Peyer's patch (tissue), 4 donors: ENCODE results near the gene CYP4F12. TPM values are rescaled to one million over a fixed set of nuclear protein-coding genes. Genes with fewer than 3 reads are reported as not detected.

Experiments used
- DNase-seq, 3 donors: peaks; one replicate each; pipeline ENCODE4 v3.0.0-alpha.2; 2017 to 2019
- H3K27ac ChIP-seq, 4 donors: fragments of 200-600 bp; sonication (generic); one replicate each; pipeline ENCODE4 v1.5.1; 2016 to 2019
- H3K27me3 ChIP-seq, 2 donors: fragments of 200-600 bp; sonication (generic); one replicate each; pipeline ENCODE4 v1.5.1; 2019
- H3K36me3 ChIP-seq, 3 donors: fragments of 200-600 bp; sonication (generic); one replicate each; pipeline ENCODE4 v1.5.1; 2016 to 2019
- H3K4me1 ChIP-seq, 4 donors: fragments of 200-600 bp; sonication (generic); one replicate each; pipeline ENCODE4 v1.5.1; 2016 to 2019
- H3K4me3 ChIP-seq, 4 donors: fragments of 200-600 bp; sonication (generic); 1 replicate in 3 of 4; 2 replicates in 1 of 4; pipeline ENCODE4 v1.5.1; 2016 to 2019; ENCODE audit warnings: mild to moderate bottlenecking in 1 of 4
- H3K9me3 ChIP-seq, 4 donors: fragments of 200-600 bp; sonication (generic); one replicate each; pipeline ENCODE4 v1.5.1; 2016 to 2019; ENCODE audit warnings: mild to moderate bottlenecking in 1 of 4
- POLR2A ChIP-seq, 2 donors: fragments of 450-650 bp; IDR thresholded peaks; one replicate each; pipeline ENCODE4 v1.5.1; 2017; ENCODE audit warnings: antibody characterized with exemption in 2 of 2, mild to moderate bottlenecking in 2 of 2, moderate library complexity in 2 of 2
- total RNA-seq, 4 donors: library from RNA; depleted of rRNA; stranded (reverse); fragments of >200 nt; gene quantifications; one replicate each; pipeline ENCODE4 v1.1.0, GENCODE V29; 2016
- TF ChIP-seq, protein P1 (sequence below), 6 experiments: fragments of 450-650 bp in 4 of 6; fragments of 200-600 bp in 2 of 6; sonication (generic) in 1 of 6; IDR thresholded peaks; one replicate each; pipeline ENCODE4 v1.5.1; 2017 to 2019; ENCODE audit warnings: antibody characterized with exemption in 6 of 6, mild to moderate bottlenecking in 3 of 6, moderate library complexity in 1 of 6

CYP4F12 gene
- total RNA-seq, 4 donors from 2014 or later, result 64.4 to 736 (median 551) TPM

GRCh38 chr19:15640294-15640903 is 32.5 kb upstream of the CYP4F12 start, which contains the start of gene CYP4F3:
Gene CYP4F3 (plus strand): TSS chr19:15640897. CDS start chr19:15641416, 519 bp downstream.
- Histone ChIP-seq H3K9me3 (no peaks in the 10 kb centered on the region), H3K27me3 (no peaks in the 10 kb centered on the region), H3K4me1 (peaks cover 0 to 19% (median 0%) of the 10 kb centered on the region in 4 donors), H3K36me3 (no peaks in the 10 kb centered on the region), H3K27ac (peak within 1 kb of the TSS in 3 of 4 donors; percentile 70 to 95 (median 90)), H3K4me3 (peak within 1 kb of the TSS in 2 of 4 donors; percentile 32 to 51)
- peak in 1 of 2 donors; percentile 51 for TF ChIP-seq POLR2A (IDR thresholded peaks at IDR 0.05)
- TF ChIP-seq, protein P1, sequence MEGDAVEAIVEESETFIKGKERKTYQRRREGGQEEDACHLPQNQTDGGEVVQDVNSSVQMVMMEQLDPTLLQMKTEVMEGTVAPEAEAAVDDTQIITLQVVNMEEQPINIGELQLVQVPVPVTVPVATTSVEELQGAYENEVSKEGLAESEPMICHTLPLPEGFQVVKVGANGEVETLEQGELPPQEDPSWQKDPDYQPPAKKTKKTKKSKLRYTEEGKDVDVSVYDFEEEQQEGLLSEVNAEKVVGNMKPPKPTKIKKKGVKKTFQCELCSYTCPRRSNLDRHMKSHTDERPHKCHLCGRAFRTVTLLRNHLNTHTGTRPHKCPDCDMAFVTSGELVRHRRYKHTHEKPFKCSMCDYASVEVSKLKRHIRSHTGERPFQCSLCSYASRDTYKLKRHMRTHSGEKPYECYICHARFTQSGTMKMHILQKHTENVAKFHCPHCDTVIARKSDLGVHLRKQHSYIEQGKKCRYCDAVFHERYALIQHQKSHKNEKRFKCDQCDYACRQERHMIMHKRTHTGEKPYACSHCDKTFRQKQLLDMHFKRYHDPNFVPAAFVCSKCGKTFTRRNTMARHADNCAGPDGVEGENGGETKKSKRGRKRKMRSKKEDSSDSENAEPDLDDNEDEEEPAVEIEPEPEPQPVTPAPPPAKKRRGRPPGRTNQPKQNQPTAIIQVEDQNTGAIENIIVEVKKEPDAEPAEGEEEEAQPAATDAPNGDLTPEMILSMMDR (IDR thresholded peaks at IDR 0.05), result peak in 1 of 6 experiments; percentile 4
- DNase-seq, result peak in 2 of 3 donors; percentile 95 to 98

GRCh38 chr19:15640904-15641597 is 31.8 kb upstream of the CYP4F12 start:
- Histone ChIP-seq H3K27me3 (no peaks in the 10 kb centered on the region), H3K36me3 (no peaks in the 10 kb centered on the region), H3K27ac (peak overlapping the region in 3 of 4 donors; percentile 66 to 95 (median 90)), H3K4me3 (peak overlapping the region in 2 of 4 donors; percentile 32 to 51), H3K4me1 (peaks cover 0 to 19% (median 0%) of the 10 kb centered on the region in 4 donors), H3K9me3 (no peaks in the 10 kb centered on the region)
- peak in 2 of 3 donors; percentile 68 to 70 for DNase-seq
- TF ChIP-seq POLR2A (IDR thresholded peaks at IDR 0.05), result peak in 1 of 2 donors; percentile 46
- TF ChIP-seq, protein P1 (IDR thresholded peaks at IDR 0.05), result no peak

DNA sequence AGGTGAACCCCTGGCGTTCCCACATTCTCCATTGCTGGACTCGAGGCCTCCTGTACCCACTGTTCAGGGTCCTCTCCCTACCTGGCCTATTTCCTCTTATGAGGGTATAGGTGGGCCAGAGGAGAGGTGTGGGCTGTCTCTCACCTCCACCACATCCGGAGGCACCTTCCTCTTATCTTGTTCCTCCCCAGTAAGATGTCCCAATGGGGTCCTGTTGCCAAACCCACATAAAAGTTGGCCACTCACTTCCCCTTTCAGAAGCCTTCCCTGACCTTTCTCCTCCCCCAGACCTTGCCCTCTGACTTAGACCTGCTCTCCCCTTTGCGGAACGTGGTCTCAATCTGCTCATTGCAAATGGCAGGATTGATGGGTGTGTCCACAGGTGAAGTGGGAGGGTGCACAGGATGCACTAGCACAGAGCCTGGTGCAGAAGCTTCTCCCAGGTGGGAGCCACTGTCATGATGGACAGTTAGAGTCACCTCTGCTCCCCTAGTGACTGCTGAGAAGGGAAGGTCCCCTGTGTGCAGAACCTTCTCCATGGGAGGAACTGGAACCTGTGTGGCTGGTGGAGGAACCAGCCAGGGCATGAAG is 30.9 kb upstream of the CYP4F12 start:
- H3K4me1 ChIP-seq, result peaks cover 0 to 19% (median 0%) of the 10 kb centered on the region in 4 donors
- peak overlapping the region in 3 of 4 donors; percentile 66 to 95 (median 90) for H3K27ac ChIP-seq
- no peaks in the 10 kb centered on the region for H3K27me3 ChIP-seq
- peak overlapping the region in 2 of 4 donors; percentile 32 to 51 for H3K4me3 ChIP-seq
- no peaks in the 10 kb centered on the region for H3K9me3 ChIP-seq
- DNase-seq, result peak in 1 of 3 donors; percentile 30
- TF ChIP-seq, protein P1 (IDR thresholded peaks at IDR 0.05), result no peak
- TF ChIP-seq POLR2A (IDR thresholded peaks at IDR 0.05), result no peak
- H3K36me3 ChIP-seq, result no peaks in the 10 kb centered on the region

DNA sequence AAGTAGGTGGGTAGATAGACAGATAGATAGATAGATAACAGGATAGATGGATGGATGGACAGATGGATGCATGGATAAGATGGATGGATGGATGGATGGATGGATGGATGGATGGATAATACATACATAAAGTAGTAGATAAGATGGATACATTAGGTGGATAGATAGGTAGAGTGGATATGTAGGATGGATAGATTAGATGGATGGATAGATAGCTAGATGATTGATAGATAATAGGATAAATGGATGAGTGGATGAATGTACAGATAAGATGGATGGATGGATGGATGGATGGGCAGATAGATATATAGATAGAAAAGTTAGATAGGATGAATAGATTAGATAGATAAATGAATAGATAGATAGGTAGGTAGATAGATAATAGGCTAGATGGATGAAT is 30.1 kb upstream of the CYP4F12 start:
- H3K27me3 ChIP-seq, result no peaks in the 10 kb centered on the region
- peak overlapping the region in 1 of 4 donors; percentile 51 for H3K4me3 ChIP-seq
- no peak for DNase-seq
- no peaks in the 10 kb centered on the region for H3K9me3 ChIP-seq
- no peaks in the 10 kb centered on the region for H3K36me3 ChIP-seq
- peaks cover 0 to 19% (median 0%) of the 10 kb centered on the region in 4 donors for H3K4me1 ChIP-seq
- H3K27ac ChIP-seq, result no peak overlapping the region
- TF ChIP-seq POLR2A (IDR thresholded peaks at IDR 0.05), result no peak
- TF ChIP-seq, protein P1 (IDR thresholded peaks at IDR 0.05), result no peak

- Histone ChIP-seq H3K36me3 (no peaks in the 10 kb centered on the region), H3K27ac (no peak overlapping the region), H3K4me1 (peaks cover 0 to 19% (median 0%) of the 10 kb centered on the region in 4 donors), H3K9me3 (no peaks in the 10 kb centered on the region), H3K27me3 (no peaks in the 10 kb centered on the region), H3K4me3 (no peak overlapping the region)
- TF ChIP-seq POLR2A (IDR thresholded peaks at IDR 0.05), result no peak
- TF ChIP-seq, protein P1 (IDR thresholded peaks at IDR 0.05), result no peak
- DNase-seq, result no peak
These were observed 29.5 kb upstream of the CYP4F12 start for GRCh38 chr19:15643387-15643786.
